ENCODE data around the gene OGFOD2.

OGFOD2 gene

GRCh38 chr12:122988612-122989212 is 13.7 kb downstream of the OGFOD2 start:
- no peak for DNase-seq (ENCODE audit: low read depth, low spot score)

GRCh38 chr12:122989225-122989839 is 14.3 kb downstream of the OGFOD2 start:
- no peak for DNase-seq (ENCODE audit: low read depth, low spot score)

GRCh38 chr12:122989874-122990419 is 14.9 kb downstream of the OGFOD2 start:
- DNase-seq (ENCODE audit: low read depth, low spot score), result no peak

GRCh38 chr12:122990561-122990960 is 15.5 kb downstream of the OGFOD2 start:
- no peak for DNase-seq (ENCODE audit: low read depth, low spot score)

GRCh38 chr12:122990961-122991622 is 16.0 kb downstream of the OGFOD2 start:
- DNase-seq (ENCODE audit: low read depth, low spot score), result no peak

- DNase-seq (ENCODE audit: low read depth, low spot score), result no peak
Measured at GRCh38 chr12:122991623-122992275, 16.7 kb downstream of the OGFOD2 start.

GRCh38 chr12:122992386-122992785 is 17.3 kb downstream of the OGFOD2 start:
- DNase-seq (ENCODE audit: low read depth, low spot score), result no peak

GRCh38 chr12:122994140-122994675 is 19.2 kb downstream of the OGFOD2 start:
- DNase-seq (ENCODE audit: low read depth, low spot score), result no peak

- DNase-seq (ENCODE audit: low read depth, low spot score), result no peak
Measured at GRCh38 chr12:122994781-122995502, 19.9 kb downstream of the OGFOD2 start.

- no peak for DNase-seq (ENCODE audit: low read depth, low spot score)
Measured at GRCh38 chr12:122995503-122996187, 20.6 kb downstream of the OGFOD2 start.

GRCh38 chr12:122996188-122996601 is 21.2 kb downstream of the OGFOD2 start:
- no peak for DNase-seq (ENCODE audit: low read depth, low spot score)

GRCh38 chr12:122996621-122997342 is 21.7 kb downstream of the OGFOD2 start:
- DNase-seq (ENCODE audit: low read depth, low spot score), result no peak

GRCh38 chr12:122997343-122998250 is 22.6 kb downstream of the OGFOD2 start:
- no peak for DNase-seq (ENCODE audit: low read depth, low spot score)

- DNase-seq (ENCODE audit: low read depth, low spot score), result no peak
Measured at GRCh38 chr12:122998316-122998715, 23.3 kb downstream of the OGFOD2 start.

- DNase-seq (ENCODE audit: low read depth, low spot score), result no peak
Measured at GRCh38 chr12:122999196-122999946, 24.3 kb downstream of the OGFOD2 start.

- no peak for DNase-seq (ENCODE audit: low read depth, low spot score)
Measured at GRCh38 chr12:122999986-123000420, 25.0 kb downstream of the OGFOD2 start.

GRCh38 chr12:123000578-123000977 is 25.5 kb downstream of the OGFOD2 start:
- no peak for DNase-seq (ENCODE audit: low read depth, low spot score)

GRCh38 chr12:123001464-123001863 is 26.4 kb downstream of the OGFOD2 start:
- no peak for DNase-seq (ENCODE audit: low read depth, low spot score)
